GM12878 (cell line): ENCODE measurements around the gene PRLH. TPM values are rescaled to one million over a fixed set of nuclear protein-coding genes. Genes with fewer than 3 reads are reported as not detected.

Experiments
- ATAC-seq: fragments of 200-7000 bp; cut with Tn5 transposase; 3 replicates; pipeline ENCODE4 v1.9.1; 2020; ENCODE audit warnings: mild to moderate bottlenecking, moderate library complexity
- BruUV-seq: library from RNA; stranded (reverse); fragments of 400-500 nt; replicated peaks from 2 replicates; lab custom pipeline; 2021; lab: Mats Ljungman, UMichigan
- CTCF ChIA-PET: fragments of 300-600 bp; sonication (Branson Sonifier 250); formaldehyde crosslinking; extraction: SDS; loops from one replicate; lab custom pipeline; 2021; ENCODE audit warnings: inconsistent platforms; lab: Yijun Ruan, JAX
- POLR2A ChIA-PET: fragments of 350-600 bp; formaldehyde crosslinking; extraction: SDS; loops from one replicate; lab custom pipeline; 2021; ENCODE audit warnings: inconsistent platforms; lab: Charles Lee
- RAD21 ChIA-PET: fragments of 300-600 bp; sonication (Branson Sonifier 250); formaldehyde crosslinking; loops from one replicate; lab custom pipeline; 2023; ENCODE audit warnings: antibody characterized with exemption; ENCODE audit not compliant: unreplicated experiment; lab: Charles Lee
- SMC1A ChIA-PET: fragments of 300-600 bp; sonication (Branson Sonifier 250); formaldehyde crosslinking; loops from one replicate; lab custom pipeline; 2023; ENCODE audit not compliant: unreplicated experiment, uncharacterized antibody; lab: Charles Lee
- DNase-seq: peaks from one replicate; pipeline ENCODE4 v3.0.0-alpha.2; 2011; ENCODE audit warnings: low read depth, low spot score
- FAIRE-seq: peaks from 3 replicates; lab custom pipeline; 2011; peaks lifted over from hg19 to GRCh38; lab: Jason Lieb, UNC
- H2AFZ ChIP-seq: 2 replicates; pipeline ENCODE4 v1.6.0; 2011; ENCODE audit warnings: low read depth, low read length, control low read depth; ENCODE audit not compliant: control insufficient read depth
- H3K27ac ChIP-seq: 2 replicates; pipeline ENCODE4 v1.5.1; 2011; ENCODE audit warnings: control low read depth; ENCODE audit not compliant: control insufficient read depth, insufficient read depth
- H3K27me3 ChIP-seq, 2 experiments: replicated peaks in 1 of 2; 2 replicates each; pipeline versions ENCODE4 v1.6.0 to v1.6.1; 2011; ENCODE audit warnings: low read length in 1 of 2; ENCODE audit not compliant: control insufficient read depth in 2 of 2, insufficient read depth in 2 of 2
- H3K36me3 ChIP-seq, 2 experiments: 2 replicates each; pipeline ENCODE4 v1.5.1; 2011; ENCODE audit warnings: low read length in 1 of 2; ENCODE audit not compliant: control insufficient read depth in 2 of 2, insufficient read depth in 2 of 2
- H3K4me1 ChIP-seq: 2 replicates; pipeline ENCODE4 v1.6.1; 2011; ENCODE audit warnings: mild to moderate bottlenecking, low read length, moderate library complexity, mixed read lengths; ENCODE audit not compliant: control insufficient read depth, insufficient read depth
- H3K4me2 ChIP-seq: 2 replicates; pipeline ENCODE4 v1.6.0; 2011; ENCODE audit warnings: control low read depth; ENCODE audit not compliant: control insufficient read depth, insufficient read depth
- H3K4me3 ChIP-seq: fragments of 200-600 bp; sonication (generic); 2 replicates; pipeline ENCODE4 v1.5.1; 2016
- H3K79me2 ChIP-seq: 2 replicates; pipeline ENCODE4 v1.6.0; 2011; ENCODE audit warnings: low read length; ENCODE audit not compliant: control insufficient read depth, insufficient read depth
- H3K9ac ChIP-seq: 2 replicates; pipeline ENCODE4 v1.8.0; 2011; ENCODE audit warnings: low read length, control low read depth, mixed read lengths; ENCODE audit not compliant: control insufficient read depth, insufficient read depth
- H3K9me3 ChIP-seq: replicated peaks from 3 replicates; pipeline ENCODE4 v1.5.1; 2011; ENCODE audit warnings: mild to moderate bottlenecking, low read length; ENCODE audit not compliant: control insufficient read depth, insufficient read depth
- H4K20me1 ChIP-seq: 2 replicates; pipeline ENCODE4 v1.6.0; 2011; ENCODE audit not compliant: control insufficient read depth, insufficient read depth
- ATF7 ChIP-seq: fragments of 450-650 bp; IDR thresholded peaks from 2 replicates; pipeline ENCODE4 v1.6.1; 2016; ENCODE audit warnings: low read depth, mild to moderate bottlenecking
- CHD2 ChIP-seq: IDR thresholded peaks from 2 replicates; pipeline ENCODE4 v1.6.1; 2011; ENCODE audit warnings: low read depth, low read length, improper control_type of control experiment, borderline replicate concordance
- EGR1 ChIP-seq, 2 experiments: IDR thresholded peaks; 1 replicate in 1 of 2; 2 replicates in 1 of 2; pipeline ENCODE4 v1.6.1; 2011 to 2012; ENCODE audit warnings: low read depth in 2 of 2, low read length in 2 of 2, borderline replicate concordance in 1 of 2, mild to moderate bottlenecking in 1 of 2, moderate library complexity in 1 of 2
- FOXK2 ChIP-seq: fragments of 450-650 bp; IDR thresholded peaks from 2 replicates; pipeline ENCODE4 v1.6.1; 2017; ENCODE audit warnings: mild to moderate bottlenecking, moderate library complexity
- GABPA ChIP-seq: IDR thresholded peaks from 2 replicates; pipeline ENCODE4 v1.6.1; 2014; ENCODE audit warnings: antibody characterized with exemption, low read depth, mild to moderate bottlenecking, inconsistent platforms
- HDGF ChIP-seq: fragments of 450-650 bp; IDR thresholded peaks from 2 replicates; pipeline ENCODE4 v1.6.1; 2016; ENCODE audit warnings: antibody characterized with exemption
- IRF4 ChIP-seq: IDR thresholded peaks from 2 replicates; pipeline ENCODE4 v1.6.1; 2011; ENCODE audit warnings: low read depth, low read length
- KAT2A ChIP-seq: conservative IDR thresholded peaks from 2 replicates; pipeline ENCODE4 v1.6.1; 2011; ENCODE audit warnings: low read depth, low read length; ENCODE audit not compliant: control insufficient read depth
- KLF5 ChIP-seq: fragments of 450-650 bp; IDR thresholded peaks from 2 replicates; pipeline ENCODE4 v1.6.1; 2014; ENCODE audit warnings: mild to moderate bottlenecking; ENCODE audit not compliant: partially characterized antibody
- MLLT1 ChIP-seq: fragments of 450-650 bp; IDR thresholded peaks from 2 replicates; pipeline ENCODE4 v1.6.1; 2016; ENCODE audit warnings: mild to moderate bottlenecking
- NR2F1 ChIP-seq: fragments of 450-650 bp; conservative IDR thresholded peaks from 2 replicates; pipeline ENCODE4 v1.6.1; 2017; ENCODE audit warnings: mild to moderate bottlenecking
- RELA ChIP-seq: fragments of 450-650 bp; IDR thresholded peaks from 2 replicates; pipeline ENCODE4 v1.8.0; 2014; ENCODE audit warnings: borderline replicate concordance; ENCODE audit not compliant: partially characterized antibody
- SIN3A ChIP-seq: IDR thresholded peaks from 2 replicates; pipeline ENCODE4 v1.6.1; 2012; ENCODE audit warnings: low read depth, low read length, improper control_type of control experiment
- SMARCA5 ChIP-seq: fragments of 450-650 bp; IDR thresholded peaks from 2 replicates; pipeline ENCODE4 v1.6.1; 2017; ENCODE audit warnings: mild to moderate bottlenecking
- TARDBP ChIP-seq: IDR thresholded peaks from 2 replicates; pipeline ENCODE4 v1.6.1; 2016; ENCODE audit warnings: borderline replicate concordance
- TCF7 ChIP-seq: IDR thresholded peaks from 2 replicates; pipeline ENCODE4 v1.6.1; 2014; ENCODE audit warnings: antibody characterized with exemption, borderline replicate concordance
- WRNIP1 ChIP-seq: IDR thresholded peaks from 2 replicates; pipeline ENCODE4 v1.6.1; 2011; ENCODE audit warnings: low read depth, low read length, improper control_type of control experiment, borderline replicate concordance
- YY1 ChIP-seq: IDR thresholded peaks from 2 replicates; pipeline ENCODE4 v1.6.1; 2011; ENCODE audit warnings: low read depth, mild to moderate bottlenecking, low read length
- WGBS: methylation state at CpG from one replicate; pipeline ENCODE4 v1.1.6; 2016; ENCODE audit warnings: low lambda C conversion rate; ENCODE audit not compliant: insufficient replicate concordance, insufficient coverage; ENCODE audit errors: missing lambda C conversion rate; 5-methylcytosine and 5-hydroxymethylcytosine counted together
- in situ Hi-C: fragments of 300-500 bp; cut with MboI; formaldehyde crosslinking; loops from 9 replicates; pipeline ENCODE4 v1.14.3; 2018; ENCODE audit warnings: mixed read lengths
- intact Hi-C: fragments of 100-400 bp; cut with micrococcal nuclease; formaldehyde crosslinking; loops from one replicate; pipeline ENCODE4 v1.14.2; 2022; ENCODE audit not compliant: unreplicated experiment
- polyA plus RNA-seq, 11 experiments: library from polyadenylated mRNA; depleted of rRNA in 4 of 11; unstranded in 6 of 11; stranded (reverse) in 5 of 11; fragments of >200 nt; fragmentation: Nextera tagmentation in 4 of 11; fragmentation: Illumina TruSeq in 1 of 11; extraction: Ambion mirVana in 4 of 11; extraction: Trizol in 1 of 11; gene quantifications; 1 replicate in 1 of 11; 2 replicates in 10 of 11; pipeline versions ENCODE4 v1.2.1 to v1.2.3, GENCODE V29; 2011 to 2016; ENCODE audit warnings: inconsistent platforms in 2 of 11, missing spikeins in 2 of 11, low read depth in 1 of 11
- total RNA-seq, 4 experiments: library from RNA; depleted of rRNA in 3 of 4; stranded (reverse); fragments of >200 nt in 3 of 4; fragmentation: Illumina TruSeq in 1 of 4; extraction: Trizol in 1 of 4; gene quantifications; 2 replicates each; pipeline versions ENCODE4 v1.2.1 to v1.2.3, GENCODE V29; 2013 to 2021
- TF ChIP-seq, protein P1 (sequence below): fragments of 450-650 bp; IDR thresholded peaks from 2 replicates; pipeline ENCODE4 v1.6.1; 2017; ENCODE audit warnings: mild to moderate bottlenecking, low read depth, inconsistent platforms; ENCODE audit not compliant: poor library complexity, severe bottlenecking

The PRLH gene
- total and polyA plus RNA-seq, 10 of the 15 experiments (the other 5 are each of a cell fraction or from before 2014, with no cell fraction given): not detected

- ChIA-PET SMC1A (interaction anchor here (0.6 to 1.7 kb wide), 3 partner anchors 87 to 98 kb away, joined by 3 read pairs; no protein-coding TSS in a partner anchor), CTCF (interaction anchor here (0.9 to 1.2 kb wide), 2 partner anchors 108 to 146 kb away, joined by 3 to 4 read pairs; no protein-coding TSS in a partner anchor), POLR2A (interaction anchor here (0.9 to 1.5 kb wide), 6 partner anchors 68 to 96 kb away, joined by 3 to 6 read pairs (median 3); no protein-coding TSS in a partner anchor), RAD21 (interaction anchor here (1.1 to 1.6 kb wide), 3 partner anchors 56 to 92 kb away, joined by 3 to 6 read pairs (median 4); no protein-coding TSS in a partner anchor)
- Histone ChIP-seq H3K27me3 (no peaks in the 10 kb centered on the region; a peak in 1 of 4 replicates), H3K36me3 (no peaks in the 10 kb centered on the region), H3K4me1 (peaks cover 8% of the 10 kb centered on the region), H2AFZ (peak overlapping the region; percentile 16; the same call in 1 of the 2 replicates), H3K4me2 (no peak overlapping the region), H4K20me1 (no peaks in the 10 kb centered on the region), H3K79me2 (no peaks in the 10 kb centered on the region), H3K9me3 (no peaks in the 10 kb centered on the region), H3K9ac (no peak overlapping the region), H3K27ac (no peak overlapping the region), H3K4me3 (no peak overlapping the region)
- ATAC-seq (no peak), DNase-seq (no peak), FAIRE-seq (no peak)
- TF ChIP-seq NR2F1: no peak
- no peak for TF ChIP-seq GABPA
- no peak for TF ChIP-seq WRNIP1
- TF ChIP-seq, protein P1, sequence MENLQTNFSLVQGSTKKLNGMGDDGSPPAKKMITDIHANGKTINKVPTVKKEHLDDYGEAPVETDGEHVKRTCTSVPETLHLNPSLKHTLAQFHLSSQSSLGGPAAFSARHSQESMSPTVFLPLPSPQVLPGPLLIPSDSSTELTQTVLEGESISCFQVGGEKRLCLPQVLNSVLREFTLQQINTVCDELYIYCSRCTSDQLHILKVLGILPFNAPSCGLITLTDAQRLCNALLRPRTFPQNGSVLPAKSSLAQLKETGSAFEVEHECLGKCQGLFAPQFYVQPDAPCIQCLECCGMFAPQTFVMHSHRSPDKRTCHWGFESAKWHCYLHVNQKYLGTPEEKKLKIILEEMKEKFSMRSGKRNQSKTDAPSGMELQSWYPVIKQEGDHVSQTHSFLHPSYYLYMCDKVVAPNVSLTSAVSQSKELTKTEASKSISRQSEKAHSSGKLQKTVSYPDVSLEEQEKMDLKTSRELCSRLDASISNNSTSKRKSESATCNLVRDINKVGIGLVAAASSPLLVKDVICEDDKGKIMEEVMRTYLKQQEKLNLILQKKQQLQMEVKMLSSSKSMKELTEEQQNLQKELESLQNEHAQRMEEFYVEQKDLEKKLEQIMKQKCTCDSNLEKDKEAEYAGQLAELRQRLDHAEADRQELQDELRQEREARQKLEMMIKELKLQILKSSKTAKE: no peak
- TF ChIP-seq SMARCA5: no peak
- no peak for TF ChIP-seq EGR1 (IDR thresholded peaks at IDR 0.05; ENCODE audit: borderline replicate concordance in 1 of 2, low read depth in 2 of 2, low read length in 2 of 2)
- TF ChIP-seq KLF5: no peak
- TF ChIP-seq RELA: no peak
- no peak for TF ChIP-seq CHD2
- no peak for TF ChIP-seq KAT2A
- no peak for TF ChIP-seq FOXK2
- no peak for TF ChIP-seq HDGF
- TF ChIP-seq MLLT1: no peak
- no peak for TF ChIP-seq TARDBP
- TF ChIP-seq SIN3A: no peak
- no peak for TF ChIP-seq YY1
- TF ChIP-seq TCF7: no peak
- no peak for TF ChIP-seq ATF7
- no peak for TF ChIP-seq IRF4
- intact Hi-C loops: no loop called here
- BruUV-seq: no TSS peak
- in situ Hi-C loops: no loop called here
- 44% methylated on average over 9 of the region's 9 CpGs for WGBS
These were observed 33.2 kb downstream of the PRLH start for GRCh38 chr2:237599465-237600110.
